Peyer's patch (tissue), 4 donors: ENCODE measurements around the gene FRMPD4. TPM values are rescaled to one million over a fixed set of nuclear protein-coding genes. Genes with fewer than 3 reads are reported as not detected.

Experiments
- DNase-seq, 3 donors: peaks; one replicate each; pipeline ENCODE4 v3.0.0-alpha.2; 2017 to 2019
- H3K27ac ChIP-seq, 4 donors: fragments of 200-600 bp; sonication (generic); one replicate each; pipeline ENCODE4 v1.5.1; 2016 to 2019
- H3K27me3 ChIP-seq, 2 donors: fragments of 200-600 bp; sonication (generic); one replicate each; pipeline ENCODE4 v1.5.1; 2019
- H3K36me3 ChIP-seq, 3 donors: fragments of 200-600 bp; sonication (generic); one replicate each; pipeline ENCODE4 v1.5.1; 2016 to 2019
- H3K4me1 ChIP-seq, 4 donors: fragments of 200-600 bp; sonication (generic); one replicate each; pipeline ENCODE4 v1.5.1; 2016 to 2019
- H3K4me3 ChIP-seq, 4 donors: fragments of 200-600 bp; sonication (generic); 1 replicate in 3 of 4; 2 replicates in 1 of 4; pipeline ENCODE4 v1.5.1; 2016 to 2019; ENCODE audit warnings: mild to moderate bottlenecking in 1 of 4
- H3K9me3 ChIP-seq, 4 donors: fragments of 200-600 bp; sonication (generic); one replicate each; pipeline ENCODE4 v1.5.1; 2016 to 2019; ENCODE audit warnings: mild to moderate bottlenecking in 1 of 4
- CTCF ChIP-seq, 6 experiments: fragments of 450-650 bp in 4 of 6; fragments of 200-600 bp in 2 of 6; sonication (generic) in 1 of 6; IDR thresholded peaks; one replicate each; pipeline ENCODE4 v1.5.1; 2017 to 2019; ENCODE audit warnings: antibody characterized with exemption in 6 of 6, mild to moderate bottlenecking in 3 of 6, moderate library complexity in 1 of 6
- POLR2A ChIP-seq, 2 donors: fragments of 450-650 bp; IDR thresholded peaks; one replicate each; pipeline ENCODE4 v1.5.1; 2017; ENCODE audit warnings: antibody characterized with exemption in 2 of 2, mild to moderate bottlenecking in 2 of 2, moderate library complexity in 2 of 2
- total RNA-seq, 4 donors: library from RNA; depleted of rRNA; stranded (reverse); fragments of >200 nt; gene quantifications; one replicate each; pipeline ENCODE4 v1.1.0, GENCODE V29; 2016

FRMPD4 gene
- under 1 TPM in 1 of 4 donors, not detected in 3; 0.19 TPM for total RNA-seq

GRCh38 chrX:12138361-12139313, at the start of gene FRMPD4:
TSS of gene FRMPD4 (plus strand) at chrX:12138473. CDS start at chrX:12138972, 499 bp downstream.
- peak within 1 kb of the TSS in 1 of 4 donors; percentile 35 for H3K4me3 ChIP-seq
- H3K9me3 ChIP-seq = no peaks in the 10 kb centered on the region
- no peaks in the 10 kb centered on the region for H3K36me3 ChIP-seq
- H3K4me1 ChIP-seq = no peaks in the 10 kb centered on the region
- no peaks in the 10 kb centered on the region for H3K27me3 ChIP-seq
- H3K27ac ChIP-seq = no peak within 1 kb of the TSS
- TF ChIP-seq CTCF (IDR thresholded peaks at IDR 0.05) (no peak), POLR2A (IDR thresholded peaks at IDR 0.05) (no peak)
- DNase-seq = no peak

- no peak overlapping the region for H3K27ac ChIP-seq
- H3K4me1 ChIP-seq = no peaks in the 10 kb centered on the region
- no peaks in the 10 kb centered on the region for H3K36me3 ChIP-seq
- DNase-seq = no peak
- H3K4me3 ChIP-seq = no peak overlapping the region
- no peak for TF ChIP-seq POLR2A (IDR thresholded peaks at IDR 0.05)
- TF ChIP-seq CTCF (IDR thresholded peaks at IDR 0.05) = no peak
- H3K27me3 ChIP-seq = no peaks in the 10 kb centered on the region
- no peaks in the 10 kb centered on the region for H3K9me3 ChIP-seq
Observed at GRCh38 chrX:12089740-12090139, 48.5 kb upstream of the FRMPD4 start.

- TF ChIP-seq POLR2A (IDR thresholded peaks at IDR 0.05) (no peak), CTCF (IDR thresholded peaks at IDR 0.05) (no peak)
- H3K27ac ChIP-seq = no peak overlapping the region
- DNase-seq = no peak
- no peak overlapping the region for H3K4me3 ChIP-seq
- no peaks in the 10 kb centered on the region for H3K36me3 ChIP-seq
- no peaks in the 10 kb centered on the region for H3K27me3 ChIP-seq
- no peaks in the 10 kb centered on the region for H3K4me1 ChIP-seq
- H3K9me3 ChIP-seq = no peaks in the 10 kb centered on the region
Observed at GRCh38 chrX:12113321-12113720, 25.0 kb upstream of the FRMPD4 start.

- Histone ChIP-seq H3K27me3 (no peaks in the 10 kb centered on the region), H3K27ac (no peak overlapping the region), H3K4me1 (no peaks in the 10 kb centered on the region), H3K9me3 (no peaks in the 10 kb centered on the region), H3K4me3 (no peak overlapping the region), H3K36me3 (no peaks in the 10 kb centered on the region)
- no peak for DNase-seq
- TF ChIP-seq POLR2A (IDR thresholded peaks at IDR 0.05) = no peak
- no peak for TF ChIP-seq CTCF (IDR thresholded peaks at IDR 0.05)
Observed at GRCh38 chrX:12115377-12115776, 22.9 kb upstream of the FRMPD4 start.

GRCh38 chrX:12118134-12118533, 20.1 kb upstream of the FRMPD4 start:
- no peaks in the 10 kb centered on the region for H3K4me1 ChIP-seq
- H3K27me3 ChIP-seq = no peaks in the 10 kb centered on the region
- no peak overlapping the region for H3K4me3 ChIP-seq
- no peak overlapping the region for H3K27ac ChIP-seq
- no peak for TF ChIP-seq POLR2A (IDR thresholded peaks at IDR 0.05)
- TF ChIP-seq CTCF (IDR thresholded peaks at IDR 0.05) = no peak
- H3K9me3 ChIP-seq = no peaks in the 10 kb centered on the region
- DNase-seq = no peak
- no peaks in the 10 kb centered on the region for H3K36me3 ChIP-seq
